HG02623 (cell line): Measurements from ENCODE around the gene C10orf95.
"Not testable (repeated sequence)": the region's sequence is repeated elsewhere in the genome, so short reads cannot be mapped to it uniquely, and the experiment has no call there.

Experiments used
- ATAC-seq: cut with Tn5 transposase; IDR thresholded peaks from one replicate; pipeline ENCODE4 v1.9.1; 2021; ENCODE audit warnings: moderate library complexity; ENCODE audit not compliant: unreplicated experiment

The C10orf95 gene

GRCh38 chr10:102451105-102451969 lies at the start of gene C10orf95:
TSS of gene C10orf95 (minus strand) at chr10:102451543. CDS start at chr10:102451093, 450 bp downstream.
- no peak for ATAC-seq

DNA sequence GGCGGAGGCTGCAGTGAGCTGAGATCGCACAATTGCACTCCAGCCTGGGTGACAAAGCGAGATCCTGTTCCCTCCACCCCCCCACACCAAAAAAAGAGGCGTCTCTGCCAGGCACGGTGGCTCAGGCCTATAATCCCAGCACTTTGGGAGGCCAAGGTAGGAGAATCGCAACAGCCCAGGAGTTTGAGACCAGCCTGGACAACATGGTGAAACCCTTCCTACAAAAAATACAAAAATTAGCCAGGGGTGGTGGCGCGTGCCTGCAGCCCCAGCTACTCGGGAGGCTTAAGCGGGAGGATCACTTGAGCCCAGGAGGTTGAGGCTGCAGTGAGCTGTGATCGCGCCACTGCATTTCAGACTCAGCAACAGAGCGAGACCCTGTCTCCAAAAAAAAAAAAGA lies 49.3 kb upstream of the C10orf95 start:
- ATAC-seq: not testable (repeated sequence)

DNA sequence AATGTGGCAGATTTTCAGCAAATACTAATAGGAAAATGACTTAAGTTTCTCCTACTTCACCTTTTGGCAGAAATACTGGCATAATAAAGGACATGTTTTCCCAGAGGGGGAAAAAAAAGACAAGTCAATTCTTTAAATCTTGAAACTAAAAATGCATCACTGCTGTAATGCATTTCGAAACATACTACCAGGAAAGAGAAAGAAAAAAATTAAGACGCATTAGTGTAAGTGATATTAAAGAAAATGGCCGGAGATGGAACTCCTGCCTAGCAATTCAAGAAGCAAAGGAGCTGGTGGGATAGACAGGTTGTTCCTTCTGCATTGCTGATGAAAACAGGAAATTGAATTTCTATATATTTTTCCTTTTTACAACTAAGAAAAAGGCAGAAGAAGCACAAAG lies 48.0 kb upstream of the C10orf95 start:
- ATAC-seq: no peak

GRCh38 chr10:102497545-102497944 lies 46.2 kb upstream of the C10orf95 start:
- no peak for ATAC-seq

DNA sequence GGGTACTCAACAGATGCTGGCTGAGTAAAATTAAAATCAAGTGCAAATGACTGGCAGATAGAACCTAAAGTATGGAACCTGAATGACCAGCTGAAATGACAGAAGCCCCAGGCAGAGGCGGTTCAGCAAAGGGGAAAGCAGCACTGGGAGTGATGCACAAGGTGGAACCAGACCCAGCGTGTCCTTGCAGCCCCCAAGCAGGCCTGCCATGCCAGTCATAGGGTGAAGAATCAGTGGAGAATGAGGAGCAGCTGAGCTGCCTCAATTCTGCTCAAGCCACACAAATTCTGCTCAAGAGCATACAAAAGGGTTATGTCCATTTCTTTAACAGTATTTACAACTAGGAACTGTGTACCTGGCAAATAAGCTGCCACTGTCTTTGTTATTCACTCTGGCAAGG lies 42.4 kb upstream of the C10orf95 start:
- no peak for ATAC-seq

DNA sequence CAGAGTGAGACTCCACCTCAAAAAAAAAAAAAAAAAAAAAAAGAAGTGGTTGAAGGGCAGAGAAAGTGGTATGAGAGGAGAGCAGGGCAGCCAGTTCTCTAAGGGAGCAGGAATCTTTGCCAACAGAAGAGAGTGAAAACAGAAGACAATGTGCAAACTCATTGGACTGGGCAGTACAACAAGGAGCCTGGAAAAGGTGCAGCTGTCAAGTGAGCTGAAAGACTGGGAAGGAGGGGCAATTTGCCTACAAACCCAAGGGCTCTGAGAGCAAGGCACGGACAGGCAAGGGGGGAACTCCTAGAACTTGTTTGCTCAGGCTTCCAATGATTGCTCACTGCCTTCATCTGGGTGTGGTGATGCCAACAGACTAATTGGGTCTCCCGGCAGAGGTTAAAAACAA lies 41.6 kb upstream of the C10orf95 start:
- no peak for ATAC-seq

- no peak for ATAC-seq
Observed at GRCh38 chr10:102492344-102492939, 41.1 kb upstream of the C10orf95 start.

DNA sequence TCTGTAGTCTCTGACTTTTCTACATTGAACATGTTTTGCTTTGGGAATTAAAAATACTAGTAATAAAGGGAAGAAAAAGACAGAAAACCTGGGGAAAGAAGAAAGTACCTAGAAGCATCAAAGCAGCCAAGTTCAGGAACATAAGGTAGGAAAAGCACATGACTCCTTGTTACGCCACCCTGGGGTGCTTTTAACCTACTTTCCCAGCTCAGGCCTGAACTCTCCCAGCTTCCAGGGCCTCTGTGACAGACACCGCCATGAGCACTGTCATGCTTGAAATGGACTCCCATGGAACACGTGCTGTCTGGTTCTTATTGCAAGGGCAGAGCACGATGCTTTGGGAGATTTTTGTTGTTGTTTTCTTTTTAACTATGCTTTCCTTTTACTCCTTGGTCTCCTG lies 39.8 kb upstream of the C10orf95 start:
- ATAC-seq: no peak

GRCh38 chr10:102485093-102485784 lies 33.9 kb upstream of the C10orf95 start:
- ATAC-seq: no peak

GRCh38 chr10:102484021-102484420 lies 32.7 kb upstream of the C10orf95 start:
- no peak for ATAC-seq

DNA sequence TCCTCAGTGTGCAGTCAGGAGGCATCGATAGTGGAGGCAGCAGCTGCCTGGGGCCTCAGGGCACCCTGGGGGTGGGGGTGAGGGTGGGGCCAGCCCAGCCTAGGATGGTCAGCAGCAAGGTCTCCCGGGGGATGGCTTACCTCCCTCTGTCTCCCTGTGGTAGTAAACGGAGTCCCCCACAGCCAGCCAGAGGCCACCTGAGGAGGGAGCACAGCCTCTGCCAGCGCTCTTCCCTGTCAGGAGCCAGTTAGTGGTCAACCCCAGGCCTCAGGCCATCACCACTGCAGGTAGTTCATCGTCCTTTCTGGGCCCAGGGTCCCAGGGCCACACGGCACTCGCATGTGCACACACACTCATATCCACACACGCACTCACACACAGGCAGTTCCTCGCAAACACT lies 29.1 kb upstream of the C10orf95 start:
- no peak for ATAC-seq

GRCh38 chr10:102479651-102480050 lies 28.3 kb upstream of the C10orf95 start:
- no peak for ATAC-seq

GRCh38 chr10:102476466-102477141 lies 25.3 kb upstream of the C10orf95 start:
- no peak for ATAC-seq

GRCh38 chr10:102475451-102476040 lies 24.2 kb upstream of the C10orf95 start:
- no peak for ATAC-seq

- no peak for ATAC-seq
Observed at GRCh38 chr10:102473445-102474331, 22.3 kb upstream of the C10orf95 start.

GRCh38 chr10:102470579-102471546 lies 19.5 kb upstream of the C10orf95 start:
- no peak for ATAC-seq

DNA sequence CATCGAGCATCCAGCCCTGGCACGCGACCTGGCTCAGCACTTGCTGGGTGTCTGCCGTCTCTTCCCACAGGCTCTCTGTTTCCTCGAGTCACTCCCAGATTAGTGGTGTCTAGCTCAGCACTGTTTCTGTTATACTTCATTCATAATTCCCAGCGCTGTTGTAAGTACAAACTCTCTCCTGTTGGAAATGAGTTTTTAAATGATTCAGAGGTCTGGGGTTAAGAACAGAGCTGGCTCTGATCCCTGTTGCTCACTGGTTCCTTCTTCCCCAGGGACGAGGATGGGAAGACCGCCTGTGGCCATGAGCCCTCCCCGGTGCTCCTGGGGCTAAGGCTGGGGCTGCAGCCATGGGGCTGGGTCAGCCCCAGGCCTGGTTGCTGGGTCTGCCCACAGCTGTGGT lies 17.3 kb upstream of the C10orf95 start:
- ATAC-seq: no peak

DNA sequence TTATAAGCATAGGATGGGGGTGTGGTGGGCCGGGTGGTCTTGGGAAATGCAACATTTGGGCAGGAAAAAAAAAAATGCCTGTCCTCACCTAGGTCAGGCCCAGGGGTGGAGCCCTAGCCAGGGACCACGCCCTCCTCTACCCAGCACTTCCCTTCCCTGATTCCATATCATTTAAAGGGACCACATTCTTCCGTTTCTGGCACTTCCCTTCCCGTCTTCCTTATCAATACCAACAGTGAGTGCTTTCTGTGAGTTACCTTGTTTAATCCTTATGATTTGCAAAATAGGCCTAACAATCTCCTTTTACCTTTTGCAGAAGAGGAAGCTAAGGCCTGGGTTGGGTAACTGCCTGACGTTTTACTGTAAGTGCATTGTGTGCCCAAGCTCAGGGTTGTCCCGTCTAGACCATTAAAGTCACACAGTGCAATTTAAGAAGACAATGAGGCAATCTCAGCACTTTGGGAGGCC lies 16.7 kb upstream of the C10orf95 start:
- ATAC-seq: no peak

DNA sequence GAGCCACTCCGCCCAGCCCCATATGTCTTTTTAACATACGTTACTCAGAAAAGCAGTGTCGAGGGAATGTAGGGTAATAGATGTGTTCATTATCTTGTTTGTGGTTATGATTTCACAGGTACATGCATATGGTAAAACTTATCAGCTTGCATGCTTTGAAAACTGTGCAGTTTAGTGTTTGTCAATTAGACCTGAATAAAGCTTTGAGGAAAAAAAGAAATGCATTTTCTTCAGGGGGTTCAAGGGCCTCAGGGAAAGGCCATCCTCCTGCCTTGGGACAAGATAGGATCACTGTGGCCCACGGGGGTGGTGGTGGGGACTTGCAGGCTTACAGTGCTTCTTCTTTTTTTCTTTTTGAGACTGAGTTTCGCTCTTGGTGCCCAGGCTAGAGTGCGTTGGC lies 16.0 kb upstream of the C10orf95 start:
- ATAC-seq: no peak
